ENCODE data around the gene GIPC2. TPM values are rescaled to one million over a fixed set of nuclear protein-coding genes. Genes with fewer than 3 reads are reported as not detected.

The GIPC2 gene
- total and polyA plus RNA-seq, 7 donors = 0.99 to 23.8 (median 2.5) TPM

DNA sequence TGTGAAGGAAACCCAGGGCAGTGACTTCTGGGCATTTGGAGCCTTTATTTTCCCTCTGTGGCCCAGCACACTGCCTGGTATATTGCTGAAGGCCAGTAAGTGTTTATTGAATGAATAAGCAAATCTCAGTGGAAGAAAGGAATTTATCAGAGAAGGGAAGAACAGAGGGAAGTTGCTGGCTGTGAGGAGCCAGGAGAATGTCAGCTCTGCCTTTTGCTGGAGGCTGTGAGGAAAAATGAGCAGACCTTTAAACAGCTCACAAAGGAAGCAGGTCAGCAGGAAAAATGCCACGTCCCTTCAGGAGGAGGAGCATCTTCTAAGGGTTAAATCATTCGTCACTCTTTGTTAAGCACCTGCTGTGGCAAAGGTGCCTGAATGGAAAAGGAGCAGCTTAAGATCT lies 75.9 kb downstream of the GIPC2 start:
- Histone ChIP-seq H3K27ac (no peak overlapping the region), H3K27me3 (no peaks in the 10 kb centered on the region), H3K4me1 (no peaks in the 10 kb centered on the region), H3K4me3 (no peak overlapping the region), H3K36me3 (no peaks in the 10 kb centered on the region), H3K9me3 (no peaks in the 10 kb centered on the region)
- no peak for TF ChIP-seq EP300 (IDR thresholded peaks at IDR 0.05)
- TF ChIP-seq POLR2AphosphoS5 (IDR thresholded peaks at IDR 0.05) = no peak
- TF ChIP-seq CTCF (IDR thresholded peaks at IDR 0.05) = no peak
- TF ChIP-seq POLR2A (IDR thresholded peaks at IDR 0.05) = no peak
- no peak for DNase-seq
- 79 to 83% methylated on average over 2 of the region's 2 CpGs for WGBS, 2 donors
- intact Hi-C loops (cut with DNase I) = no loop called here

- no peak for DNase-seq
Observed at GRCh38 chr1:78122389-78122788, 76.6 kb downstream of the GIPC2 start.

DNA sequence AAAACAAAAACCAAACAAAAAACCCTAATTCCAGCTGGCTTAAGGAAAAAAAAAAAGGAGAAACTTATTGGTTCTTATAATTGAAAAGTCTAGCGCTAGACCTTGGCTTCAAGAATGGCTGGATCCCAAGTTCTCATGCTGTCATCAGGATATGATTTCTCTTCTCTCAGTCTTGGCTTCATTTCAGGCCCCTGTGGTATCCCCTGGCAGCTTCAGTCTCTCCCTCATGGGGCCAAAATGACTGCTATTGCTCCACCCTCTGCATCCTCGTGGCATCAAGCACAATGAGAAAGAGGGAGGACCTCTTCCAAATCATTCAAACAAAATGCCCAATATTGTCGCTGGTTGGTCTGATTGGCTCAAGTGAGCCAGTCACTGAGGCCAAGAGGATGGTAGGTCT lies 80.7 kb downstream of the GIPC2 start:
- intact Hi-C loops (cut with DNase I) = no loop called here
- Histone ChIP-seq H3K9me3 (no peaks in the 10 kb centered on the region), H3K27ac (no peak overlapping the region), H3K36me3 (no peaks in the 10 kb centered on the region), H3K4me3 (no peak overlapping the region), H3K4me1 (no peaks in the 10 kb centered on the region), H3K27me3 (no peaks in the 10 kb centered on the region)
- no peak for DNase-seq
- 89 to 90% methylated on average over 3 of the region's 3 CpGs for WGBS, 2 donors
- TF ChIP-seq POLR2AphosphoS5 (IDR thresholded peaks at IDR 0.05) (no peak), EP300 (IDR thresholded peaks at IDR 0.05) (no peak), CTCF (IDR thresholded peaks at IDR 0.05) (no peak), POLR2A (IDR thresholded peaks at IDR 0.05) (no peak)

More at GRCh38 chr1:78122389-78122788, 76.6 kb downstream of the GIPC2 start:
- Histone ChIP-seq H3K9me3 (no peaks in the 10 kb centered on the region), H3K4me1 (no peaks in the 10 kb centered on the region), H3K27me3 (no peaks in the 10 kb centered on the region), H3K36me3 (no peaks in the 10 kb centered on the region), H3K4me3 (no peak overlapping the region), H3K27ac (no peak overlapping the region)
- intact Hi-C loops (cut with DNase I) = no loop called here
- TF ChIP-seq CTCF (IDR thresholded peaks at IDR 0.05) (no peak), EP300 (IDR thresholded peaks at IDR 0.05) (no peak), POLR2A (IDR thresholded peaks at IDR 0.05) (no peak), POLR2AphosphoS5 (IDR thresholded peaks at IDR 0.05) (no peak)
- 80 to 81% methylated on average over 5 of the region's 5 CpGs for WGBS, 2 donors

GRCh38 chr1:78132174-78132947 lies 86.6 kb downstream of the GIPC2 start:
- no peak for DNase-seq
- Histone ChIP-seq H3K9me3 (no peaks in the 10 kb centered on the region), H3K4me3 (no peak overlapping the region), H3K27me3 (no peaks in the 10 kb centered on the region), H3K27ac (no peak overlapping the region), H3K4me1 (no peaks in the 10 kb centered on the region), H3K36me3 (no peaks in the 10 kb centered on the region)
- TF ChIP-seq POLR2A (IDR thresholded peaks at IDR 0.05) (no peak), CTCF (IDR thresholded peaks at IDR 0.05) (no peak), POLR2AphosphoS5 (IDR thresholded peaks at IDR 0.05) (no peak), EP300 (IDR thresholded peaks at IDR 0.05) (no peak)
- intact Hi-C loops (cut with DNase I) = no loop called here
- WGBS, 2 donors = 79 to 89% methylated on average over 3 of the region's 3 CpGs

- Histone ChIP-seq H3K36me3 (no peaks in the 10 kb centered on the region), H3K27me3 (no peaks in the 10 kb centered on the region), H3K27ac (no peak overlapping the region), H3K4me3 (no peak overlapping the region), H3K9me3 (no peaks in the 10 kb centered on the region), H3K4me1 (no peaks in the 10 kb centered on the region)
- intact Hi-C loops (cut with DNase I) = no loop called here
- WGBS, 2 donors = 70 to 74% methylated on average over 1 of the region's 1 CpG
- DNase-seq = no peak
- TF ChIP-seq POLR2AphosphoS5 (IDR thresholded peaks at IDR 0.05) = no peak
- no peak for TF ChIP-seq EP300 (IDR thresholded peaks at IDR 0.05)
- no peak for TF ChIP-seq POLR2A (IDR thresholded peaks at IDR 0.05)
Observed at GRCh38 chr1:78132948-78133322, 87.2 kb downstream of the GIPC2 start.

All from sigmoid colon (tissue), 7 donors.